ENCODE data around the gene PTPN6.

Gene PTPN6

GRCh38 chr12:7004287-7004803, 53.2 kb downstream of the PTPN6 start:
- no peak overlapping the region for H3K4me3 ChIP-seq (ENCODE audit: low read depth, low read length)
- no peak for TF ChIP-seq CTCF (IDR thresholded peaks at IDR 0.05; ENCODE audit: low read depth, low read length, missing control alignments)
- DNase-seq (ENCODE audit: low read depth): no peak

- DNase-seq (ENCODE audit: low read depth): no peak
- TF ChIP-seq CTCF (IDR thresholded peaks at IDR 0.05; ENCODE audit: low read depth, low read length, missing control alignments): no peak
- no peak overlapping the region for H3K4me3 ChIP-seq (ENCODE audit: low read depth, low read length)
Measured at GRCh38 chr12:7004840-7005239, 53.7 kb downstream of the PTPN6 start.

- no peak for DNase-seq (ENCODE audit: low read depth)
- no peak overlapping the region for H3K4me3 ChIP-seq (ENCODE audit: low read depth, low read length)
- no peak for TF ChIP-seq CTCF (IDR thresholded peaks at IDR 0.05; ENCODE audit: low read depth, low read length, missing control alignments)
Measured at GRCh38 chr12:7005311-7005710, 54.2 kb downstream of the PTPN6 start.

GRCh38 chr12:7006639-7007038, 55.5 kb downstream of the PTPN6 start:
- DNase-seq (ENCODE audit: low read depth): no peak
- H3K4me3 ChIP-seq (ENCODE audit: low read depth, low read length): no peak overlapping the region
- TF ChIP-seq CTCF (IDR thresholded peaks at IDR 0.05; ENCODE audit: low read depth, low read length, missing control alignments): no peak

- H3K4me3 ChIP-seq (ENCODE audit: low read depth, low read length): no peak overlapping the region
- no peak for TF ChIP-seq CTCF (IDR thresholded peaks at IDR 0.05; ENCODE audit: low read depth, low read length, missing control alignments)
- no peak for DNase-seq (ENCODE audit: low read depth)
Measured at GRCh38 chr12:7008864-7009263, 57.7 kb downstream of the PTPN6 start.

- TF ChIP-seq CTCF (IDR thresholded peaks at IDR 0.05; ENCODE audit: low read depth, low read length, missing control alignments): no peak
- DNase-seq (ENCODE audit: low read depth): no peak
Measured at GRCh38 chr12:7009512-7009911, 58.4 kb downstream of the PTPN6 start.

More at GRCh38 chr12:7009512-7009911, 58.4 kb downstream of the PTPN6 start:
- no peak overlapping the region for H3K4me3 ChIP-seq (ENCODE audit: low read depth, low read length)

Data from GM12864 (cell line).